GM18870 (cell line): ENCODE measurements around the gene MRFAP1.

ENCODE experiments used
- ATAC-seq: cut with Tn5 transposase; IDR thresholded peaks from one replicate; pipeline ENCODE4 v1.9.1; 2021; ENCODE audit warnings: moderate library complexity; ENCODE audit not compliant: unreplicated experiment

Gene MRFAP1

GRCh38 chr4:6689506-6689960, 49.0 kb downstream of the MRFAP1 start:
- no peak for ATAC-seq
